ENCODE data around the gene CGB1. TPM values are rescaled to one million over a fixed set of nuclear protein-coding genes. Genes with fewer than 3 reads are reported as not detected.
A peak's percentile ranks its signal among the peaks of the same experiment; 100 is the strongest.
"Not testable (repeated sequence)": the region's sequence is repeated elsewhere in the genome, so short reads cannot be mapped to it uniquely, and the experiment has no call there.

The CGB1 gene
- total and polyA plus RNA-seq, 7 donors: not detected

GRCh38 chr19:49056101-49056901, 19.6 kb upstream of the CGB1 start:
- no peaks in the 10 kb centered on the region for H3K9me3 ChIP-seq
- H3K4me1 ChIP-seq: peaks cover 5% of the 10 kb centered on the region
- no peaks in the 10 kb centered on the region for H3K27me3 ChIP-seq (ENCODE audit: insufficient read depth in 3 of 3, low read length in 2 of 3)
- ATAC-seq (peak; percentile 79 to 81 (median 80)), DNase-seq (peak; percentile 66 to 77)
- 0 to 1% (median 1%) methylated on average over 56 to 63 of the region's 63 CpGs for WGBS, 3 donors
- intact Hi-C loops (cut with DNase I): loop anchor here in 1 of 2 donors (5.0 kb wide), 1 partner anchor 44 kb away; no protein-coding TSS in a partner anchor
- H3K36me3 ChIP-seq (ENCODE audit: insufficient read depth in 1 of 2, low read depth in 1 of 2): no peaks in the 10 kb centered on the region
- peak overlapping the region; percentile 82 for H3K4me3 ChIP-seq
- H3K27ac ChIP-seq: peak overlapping the region; percentile 67
- TF ChIP-seq CTCF (IDR thresholded peaks at IDR 0.05): peak; percentile 46

- H3K4me3 ChIP-seq; ATAC-seq; H3K27me3 ChIP-seq (ENCODE audit: insufficient read depth in 3 of 3, low read length in 2 of 3); DNase-seq; H3K9me3 ChIP-seq; intact Hi-C loops (cut with DNase I); H3K27ac ChIP-seq; H3K36me3 ChIP-seq (ENCODE audit: insufficient read depth in 1 of 2, low read depth in 1 of 2); H3K4me1 ChIP-seq: not testable (repeated sequence)
- WGBS, 3 donors: 74 to 84% (median 76%) methylated on average over 24 of the region's 24 CpGs
These were observed 13.8 kb upstream of the CGB1 start for GRCh38 chr19:49050376-49051033.

- H3K27ac ChIP-seq; intact Hi-C loops (cut with DNase I): not testable (repeated sequence)
These were observed 13.1 kb upstream of the CGB1 start for GRCh38 chr19:49049834-49050233.

GRCh38 chr19:49049011-49049410, 12.3 kb upstream of the CGB1 start, which contains the start of gene CGB8:
Gene CGB8 (minus strand): TSS chr19:49049111. CDS start chr19:49048739, 372 bp downstream.
- H3K4me1 ChIP-seq; DNase-seq; H3K27me3 ChIP-seq (ENCODE audit: insufficient read depth in 3 of 3, low read length in 2 of 3); H3K27ac ChIP-seq; H3K36me3 ChIP-seq (ENCODE audit: insufficient read depth in 1 of 2, low read depth in 1 of 2); H3K9me3 ChIP-seq; intact Hi-C loops (cut with DNase I); H3K4me3 ChIP-seq; ATAC-seq: not testable (repeated sequence)
- WGBS, 3 donors: 56 to 66% (median 58%) methylated on average over 7 to 12 of the region's 12 CpGs

More at GRCh38 chr19:49049834-49050233, 13.1 kb upstream of the CGB1 start:
- H3K36me3 ChIP-seq (ENCODE audit: insufficient read depth in 1 of 2, low read depth in 1 of 2); DNase-seq; H3K27me3 ChIP-seq (ENCODE audit: insufficient read depth in 3 of 3, low read length in 2 of 3); H3K4me1 ChIP-seq; H3K9me3 ChIP-seq; ATAC-seq; H3K4me3 ChIP-seq: not testable (repeated sequence)
- 69 to 85% (median 77%) methylated on average over 2 to 3 of the region's 4 CpGs for WGBS, 3 donors

GRCh38 chr19:49043548-49043947, 6.9 kb upstream of the CGB1 start, which contains the start of gene CGB5:
Gene CGB5 (plus strand): TSS chr19:49043848. CDS start chr19:49044210, 362 bp downstream.
- H3K4me1 ChIP-seq; H3K27me3 ChIP-seq (ENCODE audit: insufficient read depth in 3 of 3, low read length in 2 of 3); intact Hi-C loops (cut with DNase I); ATAC-seq; H3K4me3 ChIP-seq; H3K9me3 ChIP-seq; H3K36me3 ChIP-seq (ENCODE audit: insufficient read depth in 1 of 2, low read depth in 1 of 2); DNase-seq; H3K27ac ChIP-seq: not testable (repeated sequence)
- 67 to 71% (median 69%) methylated on average over 13 to 14 of the region's 15 CpGs for WGBS, 3 donors

- H3K36me3 ChIP-seq (ENCODE audit: insufficient read depth in 1 of 2, low read depth in 1 of 2); H3K9me3 ChIP-seq; H3K4me1 ChIP-seq; DNase-seq; ATAC-seq; H3K27ac ChIP-seq; intact Hi-C loops (cut with DNase I); H3K4me3 ChIP-seq; H3K27me3 ChIP-seq (ENCODE audit: insufficient read depth in 3 of 3, low read length in 2 of 3): not testable (repeated sequence)
- WGBS, 3 donors: 79 to 84% (median 82%) methylated on average over 2 of the region's 4 CpGs
These were observed 6.0 kb upstream of the CGB1 start for GRCh38 chr19:49042666-49043065.

GRCh38 chr19:49042177-49042576, 5.5 kb upstream of the CGB1 start:
- no peak overlapping the region for H3K27ac ChIP-seq
- no peaks in the 10 kb centered on the region for H3K27me3 ChIP-seq (ENCODE audit: insufficient read depth in 3 of 3, low read length in 2 of 3)
- DNase-seq (no peak), ATAC-seq (no peak)
- WGBS, 3 donors: 78 to 82% (median 81%) methylated on average over 17 of the region's 17 CpGs
- no peaks in the 10 kb centered on the region for H3K9me3 ChIP-seq
- no peaks in the 10 kb centered on the region for H3K4me1 ChIP-seq
- no peak overlapping the region for H3K4me3 ChIP-seq
- no peak for TF ChIP-seq CTCF (IDR thresholded peaks at IDR 0.05)
- no peaks in the 10 kb centered on the region for H3K36me3 ChIP-seq (ENCODE audit: insufficient read depth in 1 of 2, low read depth in 1 of 2)
- intact Hi-C loops (cut with DNase I): no loop called here

- H3K27ac ChIP-seq; H3K4me1 ChIP-seq; ATAC-seq; H3K9me3 ChIP-seq; H3K4me3 ChIP-seq; DNase-seq; intact Hi-C loops (cut with DNase I); H3K27me3 ChIP-seq (ENCODE audit: insufficient read depth in 3 of 3, low read length in 2 of 3); H3K36me3 ChIP-seq (ENCODE audit: insufficient read depth in 1 of 2, low read depth in 1 of 2): not testable (repeated sequence)
- 58 to 72% (median 62%) methylated on average over 7 to 9 of the region's 9 CpGs for WGBS, 3 donors
These were observed 3.0 kb upstream of the CGB1 start for GRCh38 chr19:49039736-49040135.

- H3K4me3 ChIP-seq; H3K36me3 ChIP-seq (ENCODE audit: insufficient read depth in 1 of 2, low read depth in 1 of 2); intact Hi-C loops (cut with DNase I); H3K27me3 ChIP-seq (ENCODE audit: insufficient read depth in 3 of 3, low read length in 2 of 3); H3K9me3 ChIP-seq; DNase-seq; H3K27ac ChIP-seq; ATAC-seq; H3K4me1 ChIP-seq: not testable (repeated sequence)
- WGBS, 3 donors: 78 to 87% (median 86%) methylated on average over 22 to 26 of the region's 26 CpGs
These were observed 2.0 kb upstream of the CGB1 start for GRCh38 chr19:49038557-49039276.

Data from psoas muscle (tissue), 8 donors.